ENCODE measurements around the gene SBSN. TPM values are rescaled to one million over a fixed set of nuclear protein-coding genes. Genes with fewer than 3 reads are reported as not detected.

SBSN gene
- total and polyA plus RNA-seq, 9 of the 15 experiments (the other 6 are each of a cell fraction or from before 2014, with no cell fraction given), result 0.05 TPM; not detected in 8

GRCh38 chr19:35566738-35567137 lies 38.6 kb upstream of the SBSN start:
- DNase-seq (ENCODE audit: extremely low read depth in 1 of 4, low spot score in 3 of 4) (no peak), ATAC-seq (no peak), FAIRE-seq (no peak)
- Histone ChIP-seq H4K20me1 (replicated peaks; ENCODE audit: control insufficient read depth, insufficient read depth, low read length) (no peaks in the 10 kb centered on the region), H3K4me3 (no peak overlapping the region), H3K27me3 (ENCODE audit: control insufficient read depth in 2 of 2, insufficient read depth in 2 of 2, low read length in 2 of 2) (peaks cover 6 to 46% of the 10 kb centered on the region in 2 experiments; a peak in 4 of 5 replicates), H3K4me2 (ENCODE audit: insufficient read depth, low read length) (no peak overlapping the region), H3K79me2 (ENCODE audit: control insufficient read depth, insufficient read depth, low read length) (no peaks in the 10 kb centered on the region), H3K9me1 (ENCODE audit: control insufficient read depth, insufficient read depth, low read length) (no peaks in the 10 kb centered on the region), H3K4me1 (replicated peaks in 1 of 2; ENCODE audit: control insufficient read depth in 2 of 2, insufficient read depth in 2 of 2, low read length in 2 of 2) (peaks cover 0 to 6% of the 10 kb centered on the region in 2 experiments; a peak in 2 of 5 replicates), H2AFZ (ENCODE audit: low read depth, low read length) (no peak overlapping the region), H3K27ac (ENCODE audit: extremely low read depth, low read depth, low read length) (no peak overlapping the region), H3K36me3 (ENCODE audit: control insufficient read depth, insufficient read depth, low read length) (no peaks in the 10 kb centered on the region), H3K9me3 (replicated peaks; ENCODE audit: control insufficient read depth, insufficient read depth, low read depth, low read length) (no peaks in the 10 kb centered on the region), H3K9ac (ENCODE audit: insufficient read depth in 1 of 2, low read depth in 2 of 2, low read length in 2 of 2) (no peak overlapping the region)
- in situ Hi-C loops (cut with MboI) (no loop called here), intact Hi-C loops (cut with micrococcal nuclease) (no loop called here)
- no TSS peak for BruUV-seq (replicated peaks)
- ChIA-PET POLR2A (no interaction called here), CTCF (ENCODE audit: low intra/inter-chr PET ratio) (interaction anchor here (0.6 kb wide), 1 partner anchor 146 kb away, joined by 3 read pairs; no protein-coding TSS in a partner anchor)
- TF ChIP-seq CBX8 (IDR thresholded peaks at IDR 0.05; ENCODE audit: borderline replicate concordance, extremely low read depth, low read depth, low read length, poor library complexity, severe bottlenecking) (no peak), CEBPG (CRISPR knock-in tag; IDR thresholded peaks at IDR 0.05) (no peak), CEBPG (tag; conservative IDR thresholded peaks at IDR 0.05 in 1 of 2, IDR thresholded peaks at IDR 0.05 in 1 of 2) (peak; percentile 52 to 66), E4F1 (CRISPR knock-in tag; IDR thresholded peaks at IDR 0.05; ENCODE audit: borderline replicate concordance) (no peak), HDAC2 (IDR thresholded peaks at IDR 0.05) (no peak), CEBPB (tag; IDR thresholded peaks at IDR 0.05) (peak; percentile 64), KDM5B (IDR thresholded peaks at IDR 0.05; ENCODE audit: insufficient replicate concordance, low read depth, low read length) (no peak), DDX20 (tag; IDR thresholded peaks at IDR 0.05; ENCODE audit: low read depth) (no peak)
- TF ChIP-seq, protein P1, sequence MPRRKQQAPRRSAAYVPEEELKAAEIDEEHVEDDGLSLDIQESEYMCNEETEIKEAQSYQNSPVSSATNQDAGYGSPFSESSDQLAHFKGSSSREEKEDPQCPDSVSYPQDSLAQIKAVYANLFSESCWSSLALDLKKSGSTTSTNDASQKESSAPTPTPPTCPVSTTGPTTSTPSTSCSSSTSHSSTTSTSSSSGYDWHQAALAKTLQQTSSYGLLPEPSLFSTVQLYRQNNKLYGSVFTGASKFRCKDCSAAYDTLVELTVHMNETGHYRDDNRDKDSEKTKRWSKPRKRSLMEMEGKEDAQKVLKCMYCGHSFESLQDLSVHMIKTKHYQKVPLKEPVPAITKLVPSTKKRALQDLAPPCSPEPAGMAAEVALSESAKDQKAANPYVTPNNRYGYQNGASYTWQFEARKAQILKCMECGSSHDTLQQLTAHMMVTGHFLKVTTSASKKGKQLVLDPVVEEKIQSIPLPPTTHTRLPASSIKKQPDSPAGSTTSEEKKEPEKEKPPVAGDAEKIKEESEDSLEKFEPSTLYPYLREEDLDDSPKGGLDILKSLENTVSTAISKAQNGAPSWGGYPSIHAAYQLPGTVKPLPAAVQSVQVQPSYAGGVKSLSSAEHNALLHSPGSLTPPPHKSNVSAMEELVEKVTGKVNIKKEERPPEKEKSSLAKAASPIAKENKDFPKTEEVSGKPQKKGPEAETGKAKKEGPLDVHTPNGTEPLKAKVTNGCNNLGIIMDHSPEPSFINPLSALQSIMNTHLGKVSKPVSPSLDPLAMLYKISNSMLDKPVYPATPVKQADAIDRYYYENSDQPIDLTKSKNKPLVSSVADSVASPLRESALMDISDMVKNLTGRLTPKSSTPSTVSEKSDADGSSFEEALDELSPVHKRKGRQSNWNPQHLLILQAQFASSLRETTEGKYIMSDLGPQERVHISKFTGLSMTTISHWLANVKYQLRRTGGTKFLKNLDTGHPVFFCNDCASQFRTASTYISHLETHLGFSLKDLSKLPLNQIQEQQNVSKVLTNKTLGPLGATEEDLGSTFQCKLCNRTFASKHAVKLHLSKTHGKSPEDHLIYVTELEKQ (CRISPR knock-in tag; IDR thresholded peaks at IDR 0.05), result no peak
- WGBS (ENCODE audit: insufficient coverage, low coverage, missing lambda C conversion rate), result 7% methylated on average over 7 of the region's 7 CpGs

Measured in K562 (cell line).